HUES6 (cell line): ENCODE measurements around the gene EXOC7.

ENCODE experiments used
- H3K27ac ChIP-seq: 2 replicates; pipeline ENCODE4 v1.7.0; 2013; ENCODE audit warnings: low read depth, mild to moderate bottlenecking, low read length, inconsistent platforms
- H3K27me3 ChIP-seq: 2 replicates; pipeline ENCODE4 v1.6.1; 2013; ENCODE audit warnings: low read length; ENCODE audit not compliant: control insufficient read depth, insufficient read depth
- H3K36me3 ChIP-seq: 2 replicates; pipeline ENCODE4 v1.6.1; 2013; ENCODE audit warnings: low read length; ENCODE audit not compliant: control insufficient read depth, insufficient read depth
- H3K4me1 ChIP-seq: 2 replicates; pipeline ENCODE4 v1.6.1; 2013; ENCODE audit warnings: low read length; ENCODE audit not compliant: control insufficient read depth, insufficient read depth
- H3K4me3 ChIP-seq: 2 replicates; pipeline ENCODE4 v1.5.1; 2013; ENCODE audit warnings: low read depth, low read length
- H3K9ac ChIP-seq: one replicate; pipeline ENCODE4 v1.6.1; 2013; ENCODE audit warnings: mild to moderate bottlenecking, low read length
- H3K9me3 ChIP-seq: 2 replicates; pipeline ENCODE4 v1.6.1; 2013; ENCODE audit warnings: low read depth, low read length; ENCODE audit not compliant: control insufficient read depth, insufficient read depth

Gene EXOC7

DNA sequence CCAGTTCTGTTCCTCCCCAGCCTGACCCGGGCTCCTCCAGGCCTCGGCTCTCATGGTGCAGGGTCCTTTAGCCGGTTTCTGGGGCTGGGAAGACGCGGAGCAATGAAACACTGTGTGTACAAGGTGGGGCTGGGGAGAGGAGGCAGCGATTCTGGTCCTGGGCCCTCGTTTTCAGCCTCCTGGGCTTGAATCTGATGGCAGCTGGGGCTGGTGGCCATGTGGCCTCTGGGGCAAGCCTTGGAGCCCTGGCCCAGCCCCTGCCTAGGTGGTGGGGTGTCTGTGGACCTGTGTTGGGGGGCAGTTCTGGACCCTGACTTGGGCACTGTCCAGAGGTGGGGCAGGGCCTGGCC lies 33.4 kb upstream of the EXOC7 start:
- Histone ChIP-seq H3K9me3 (no peaks in the 10 kb centered on the region), H3K36me3 (no peaks in the 10 kb centered on the region), H3K27ac (no peak overlapping the region), H3K9ac (no peak overlapping the region), H3K4me3 (peak overlapping the region; percentile 8; the same call in 1 of the 2 replicates), H3K27me3 (peaks cover 97% of the 10 kb centered on the region), H3K4me1 (peaks cover 74% of the 10 kb centered on the region)

DNA sequence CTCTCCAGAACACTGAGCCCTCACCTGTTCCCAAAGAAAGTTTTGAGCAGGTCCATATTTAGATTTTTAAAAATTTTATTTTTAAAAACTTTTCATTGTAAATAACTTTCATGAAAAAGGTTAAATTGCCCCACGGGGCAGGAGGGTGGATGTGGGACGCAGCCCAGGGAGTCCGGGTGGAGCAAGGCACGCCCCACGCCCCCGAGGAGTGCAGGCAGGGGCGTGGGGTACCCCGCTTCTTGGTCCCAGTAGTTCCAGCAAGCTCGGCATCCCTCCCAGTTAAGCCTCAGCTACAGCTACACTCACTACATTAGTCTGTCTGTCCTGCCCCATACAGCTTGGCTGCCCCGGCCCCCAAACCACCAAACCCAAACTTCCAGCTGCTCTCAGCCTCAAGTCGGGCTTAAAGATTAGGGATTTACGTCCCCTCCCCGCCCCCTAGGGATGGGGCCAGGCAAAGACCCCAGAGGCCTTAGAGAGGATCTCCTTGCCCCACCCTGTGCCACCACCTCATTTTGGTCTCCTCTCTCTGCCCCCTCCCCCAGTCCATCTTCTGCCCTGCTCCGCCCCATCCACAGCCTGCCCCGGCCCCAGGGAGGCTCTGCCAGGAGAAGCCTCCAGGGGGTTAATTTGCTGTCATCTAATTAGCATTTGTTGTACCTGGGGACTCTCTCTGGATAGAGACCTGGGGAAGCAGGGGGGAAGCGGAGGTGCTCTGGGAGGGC lies 32.9 kb upstream of the EXOC7 start:
- peaks cover 97% of the 10 kb centered on the region for H3K27me3 ChIP-seq
- peaks cover 74% of the 10 kb centered on the region for H3K4me1 ChIP-seq
- H3K27ac ChIP-seq: no peak overlapping the region
- H3K9ac ChIP-seq: no peak overlapping the region
- H3K9me3 ChIP-seq: no peaks in the 10 kb centered on the region
- no peaks in the 10 kb centered on the region for H3K36me3 ChIP-seq
- H3K4me3 ChIP-seq: peak overlapping the region; percentile 50

DNA sequence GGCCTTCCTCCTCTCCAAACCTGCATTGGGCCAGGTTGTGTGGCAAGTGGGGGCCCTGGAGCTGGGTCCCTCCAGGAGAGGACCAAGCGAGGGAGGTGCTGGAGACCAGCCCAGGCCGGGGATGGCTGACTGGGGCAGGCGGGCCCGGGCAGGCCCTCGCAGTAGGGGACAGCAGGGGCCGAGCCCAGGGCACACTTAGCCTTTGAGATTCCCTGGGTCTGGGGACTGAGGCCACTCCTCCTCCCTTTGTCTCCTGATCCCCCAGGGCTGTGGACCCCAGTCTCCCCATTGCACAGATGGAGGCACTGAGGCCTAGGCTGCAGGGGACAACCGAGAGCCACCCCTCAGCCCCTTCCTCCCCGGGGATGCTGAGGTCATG lies 32.2 kb upstream of the EXOC7 start:
- H3K27me3 ChIP-seq: peaks cover 98% of the 10 kb centered on the region
- H3K9me3 ChIP-seq: no peaks in the 10 kb centered on the region
- H3K27ac ChIP-seq: no peak overlapping the region
- H3K36me3 ChIP-seq: no peaks in the 10 kb centered on the region
- H3K9ac ChIP-seq: peak overlapping the region; percentile 50
- peaks cover 80% of the 10 kb centered on the region for H3K4me1 ChIP-seq
- peak overlapping the region; percentile 50 for H3K4me3 ChIP-seq

DNA sequence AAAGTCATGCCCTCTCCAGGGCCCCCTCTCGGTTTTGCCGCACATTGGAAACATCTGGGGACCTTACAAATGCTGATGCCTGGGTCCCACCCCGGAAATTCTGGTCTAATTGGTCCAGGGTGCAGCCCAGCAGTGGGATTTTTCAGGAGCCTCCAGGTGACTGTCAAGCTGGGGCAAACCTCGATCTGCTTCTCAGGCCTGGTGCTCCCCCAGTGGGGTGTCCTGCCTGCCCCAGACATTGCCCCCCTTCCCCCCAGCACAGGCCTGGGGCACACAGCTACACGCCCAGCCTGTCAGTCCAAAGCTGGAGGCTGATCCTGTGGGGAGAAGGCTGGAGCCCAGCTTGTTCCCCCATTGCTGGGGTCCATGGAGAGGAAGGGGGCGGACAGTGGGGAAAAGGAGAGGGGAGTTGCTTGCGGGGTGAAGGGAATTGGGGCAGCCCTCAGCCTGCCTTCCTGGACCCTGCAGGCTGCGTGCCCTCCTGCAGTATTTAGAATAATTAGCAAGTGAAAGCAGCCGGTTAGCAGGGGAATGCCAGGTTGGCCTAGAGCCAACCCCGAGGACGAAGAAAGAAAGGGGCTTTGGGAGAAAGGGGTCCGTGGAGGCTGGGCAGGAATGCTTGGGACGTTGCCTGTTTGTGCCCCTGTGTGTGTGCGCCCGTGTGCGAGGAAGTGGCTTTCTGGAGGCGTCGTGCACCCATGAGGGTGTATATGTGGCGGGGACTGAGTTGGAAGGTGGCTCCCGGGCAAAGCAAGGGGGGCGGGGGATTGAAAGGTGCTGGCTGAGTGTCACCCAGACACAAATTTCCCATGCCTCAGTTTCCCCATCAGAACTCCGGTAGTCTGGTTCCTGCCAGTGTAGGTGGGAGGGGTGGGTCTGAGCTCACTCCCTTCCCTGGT lies 31.6 kb upstream of the EXOC7 start:
- H3K4me1 ChIP-seq: peaks cover 86% of the 10 kb centered on the region
- H3K27ac ChIP-seq: 0 out of 2 replicates have a peak overlapping the region, but pooled peaks have one; percentile 42
- peaks cover 98% of the 10 kb centered on the region for H3K27me3 ChIP-seq
- H3K36me3 ChIP-seq: no peaks in the 10 kb centered on the region
- H3K9ac ChIP-seq: peak overlapping the region; percentile 50
- H3K4me3 ChIP-seq: peak overlapping the region; percentile 50
- no peaks in the 10 kb centered on the region for H3K9me3 ChIP-seq

DNA sequence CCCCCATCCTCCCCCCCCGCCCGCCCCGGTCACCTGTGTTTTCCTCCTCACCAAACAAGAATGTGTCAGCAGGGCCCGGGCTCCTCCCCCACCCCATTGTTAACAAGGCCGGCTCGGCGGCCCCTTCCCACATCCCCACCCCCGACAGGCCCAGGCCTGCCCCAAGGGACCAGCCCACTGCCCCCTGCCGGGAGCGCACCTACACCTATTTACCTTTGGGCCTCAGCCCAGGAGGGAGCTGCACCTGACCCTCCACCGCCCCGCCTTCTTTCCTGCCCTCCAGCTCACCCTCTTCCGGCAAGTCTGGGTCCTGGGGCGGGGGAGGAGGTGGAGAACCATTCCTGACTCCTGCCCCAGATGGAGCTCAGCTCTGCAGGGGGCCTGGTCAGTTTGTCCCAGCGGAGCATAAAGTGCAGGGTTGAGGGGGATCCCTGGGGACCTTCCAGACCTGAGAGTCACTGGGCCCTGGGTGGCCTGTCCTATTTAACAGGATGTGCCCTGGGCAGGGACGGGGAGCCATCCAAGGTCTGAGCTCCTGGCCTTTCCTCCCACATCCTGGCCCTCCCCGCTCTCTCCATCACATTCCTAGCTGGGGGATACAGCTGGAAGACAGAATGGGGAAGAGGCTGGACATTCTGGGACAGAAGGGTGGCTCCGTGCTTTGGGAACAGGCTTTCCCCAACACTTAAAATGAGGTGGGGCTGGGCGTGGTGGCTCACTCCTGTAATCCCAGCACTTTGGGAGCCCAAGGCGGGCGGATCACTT lies 29.2 kb upstream of the EXOC7 start:
- Histone ChIP-seq H3K9me3 (no peaks in the 10 kb centered on the region), H3K4me3 (peak overlapping the region; percentile 50), H3K27ac (no peak overlapping the region), H3K27me3 (peaks cover 80% of the 10 kb centered on the region), H3K4me1 (peaks cover 65% of the 10 kb centered on the region), H3K9ac (peak overlapping the region; percentile 42), H3K36me3 (no peaks in the 10 kb centered on the region)

DNA sequence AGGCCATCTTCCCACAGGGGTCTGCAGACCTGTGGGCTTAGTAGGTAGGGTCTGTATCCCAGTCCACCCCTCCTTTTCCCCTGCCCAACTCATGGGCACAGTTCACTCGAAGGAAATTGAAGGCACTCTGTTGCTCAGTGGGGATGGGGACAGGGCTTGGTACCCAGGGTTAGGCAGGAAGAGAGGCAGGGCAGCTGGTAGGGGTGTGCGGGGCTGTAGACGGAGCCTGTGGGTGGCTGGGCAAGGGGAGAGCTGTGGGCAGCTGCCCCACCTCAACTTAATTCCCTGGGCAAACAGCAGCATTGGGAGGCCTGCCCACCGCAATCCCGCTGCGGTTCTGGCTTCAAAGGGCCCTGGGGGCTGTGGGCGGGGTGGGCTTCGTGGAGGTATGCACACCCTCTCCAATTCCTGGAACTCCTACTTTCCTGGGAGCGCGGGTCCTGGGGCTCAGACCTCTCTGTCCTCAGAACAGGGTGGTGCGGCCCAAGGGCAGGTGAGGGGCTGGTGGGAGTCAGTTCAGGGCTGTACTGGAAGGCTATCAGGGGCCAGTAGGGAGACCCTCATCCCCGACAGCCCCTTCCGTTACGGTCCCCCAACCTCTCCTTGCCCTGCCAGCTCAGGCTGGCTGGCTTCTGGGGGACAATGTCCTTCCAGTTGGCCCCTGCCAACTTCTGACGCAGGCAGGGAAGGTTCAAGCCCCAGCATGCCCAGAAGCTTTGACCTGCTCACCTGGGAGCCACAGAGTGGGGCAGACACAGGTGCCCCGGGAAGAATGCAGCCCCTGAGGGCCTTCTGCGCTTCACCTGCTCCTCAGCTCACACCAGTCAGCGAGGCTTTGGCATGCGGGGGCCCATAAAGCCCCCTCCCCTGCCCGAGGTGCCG lies 28.3 kb upstream of the EXOC7 start:
- Histone ChIP-seq H3K27me3 (peaks cover 75% of the 10 kb centered on the region), H3K9me3 (no peaks in the 10 kb centered on the region), H3K36me3 (no peaks in the 10 kb centered on the region), H3K27ac (no peak overlapping the region), H3K4me1 (peaks cover 58% of the 10 kb centered on the region), H3K9ac (peak overlapping the region; percentile 44), H3K4me3 (peak overlapping the region; percentile 37)

DNA sequence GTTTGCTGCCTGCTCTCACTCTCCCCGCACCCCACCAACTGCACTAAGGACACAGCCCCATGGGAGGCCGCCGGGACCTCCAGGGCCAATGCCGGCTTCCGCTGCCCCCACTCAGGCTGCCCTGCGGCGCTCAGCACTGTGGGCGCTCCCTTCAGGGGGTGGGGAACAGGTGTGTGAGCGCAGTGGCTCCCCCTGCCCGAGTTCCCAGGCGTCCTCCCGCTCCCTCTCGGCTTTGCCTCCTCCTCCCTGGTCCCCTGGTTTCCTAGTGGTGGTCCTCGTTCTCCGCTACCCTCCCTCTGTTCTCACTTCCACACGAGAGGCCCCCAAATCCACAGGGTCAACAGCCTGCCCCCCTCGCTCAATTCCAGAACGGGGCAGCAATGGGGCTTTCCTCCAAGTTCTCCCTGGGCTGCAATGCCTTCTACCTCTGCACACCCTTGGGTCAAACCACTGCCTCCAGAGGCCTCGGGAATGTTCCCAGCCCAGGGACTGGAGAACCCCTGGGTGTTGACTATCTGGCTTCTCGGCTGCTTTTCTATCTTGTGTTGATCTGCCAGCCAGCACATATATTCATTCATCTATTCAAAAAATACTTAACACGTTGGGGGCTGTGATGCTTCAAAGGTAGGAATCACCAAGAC lies 27.6 kb upstream of the EXOC7 start:
- peak overlapping the region; percentile 11 for H3K4me3 ChIP-seq
- H3K36me3 ChIP-seq: no peaks in the 10 kb centered on the region
- H3K9me3 ChIP-seq: no peaks in the 10 kb centered on the region
- H3K9ac ChIP-seq: no peak overlapping the region
- no peak overlapping the region for H3K27ac ChIP-seq
- peaks cover 51% of the 10 kb centered on the region for H3K4me1 ChIP-seq
- H3K27me3 ChIP-seq: peaks cover 70% of the 10 kb centered on the region

DNA sequence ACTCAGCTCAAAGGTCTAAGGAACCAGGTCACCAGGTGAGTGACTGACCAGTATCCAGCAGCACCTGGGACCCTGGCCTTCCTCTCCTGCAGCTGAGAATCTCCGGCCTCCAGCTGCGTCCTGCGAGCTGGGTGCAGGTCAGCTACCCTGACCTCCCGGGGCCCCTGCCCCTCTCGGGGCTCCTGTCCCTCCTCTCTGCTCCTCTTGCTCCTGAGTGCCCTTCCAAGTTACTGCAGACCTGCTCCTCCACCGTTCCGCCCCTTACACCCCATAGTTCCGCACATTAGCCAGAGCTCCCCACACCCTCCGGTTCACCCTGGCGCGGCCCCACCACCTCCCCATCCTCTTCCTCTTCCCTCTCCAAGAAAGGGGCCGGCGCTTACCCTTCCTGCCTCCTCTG lies 26.9 kb upstream of the EXOC7 start:
- Histone ChIP-seq H3K36me3 (no peaks in the 10 kb centered on the region), H3K4me1 (peaks cover 44% of the 10 kb centered on the region), H3K27me3 (peaks cover 64% of the 10 kb centered on the region)

DNA sequence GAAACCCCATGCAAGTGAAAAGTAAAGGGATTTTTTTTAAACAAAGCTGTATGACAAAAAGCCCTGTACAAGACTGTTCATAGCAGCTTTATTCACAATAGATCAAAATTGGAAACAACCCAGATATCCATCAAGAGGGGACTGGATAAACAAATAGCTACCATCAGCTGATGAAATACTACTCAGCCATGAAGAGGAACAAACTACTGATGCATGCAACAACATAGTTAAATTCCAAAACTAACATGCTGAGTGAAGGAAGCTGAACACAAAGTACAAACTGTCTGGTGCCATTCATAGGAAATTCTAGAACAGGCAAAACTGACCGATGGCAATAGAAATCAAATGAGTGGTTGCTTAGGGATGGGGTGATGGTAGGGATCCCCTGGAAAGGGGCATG lies 22.3 kb upstream of the EXOC7 start:
- H3K9ac ChIP-seq: no peak overlapping the region
- H3K9me3 ChIP-seq: no peaks in the 10 kb centered on the region
- peaks cover 20% of the 10 kb centered on the region for H3K4me1 ChIP-seq

More for the DNA sequence above, 26.9 kb upstream of the EXOC7 start:
- Histone ChIP-seq H3K4me3 (no peak overlapping the region), H3K9me3 (no peaks in the 10 kb centered on the region), H3K27ac (no peak overlapping the region), H3K9ac (no peak overlapping the region)

DNA sequence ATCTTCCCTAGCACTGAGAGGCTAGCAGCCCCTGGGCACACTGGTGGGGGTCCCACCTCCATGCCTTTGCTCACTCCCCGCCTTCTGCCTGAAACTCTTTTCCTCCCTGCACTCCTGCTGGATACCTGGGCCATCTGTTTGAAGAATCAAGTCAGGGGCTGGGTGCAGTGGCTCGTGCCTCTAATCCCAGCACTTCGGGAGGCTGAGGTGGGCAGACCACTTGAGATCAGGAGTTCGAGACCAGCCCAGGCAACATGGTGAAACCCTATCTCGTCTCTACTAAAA lies 21.7 kb upstream of the EXOC7 start:
- H3K27ac ChIP-seq: no peak overlapping the region
- no peak overlapping the region for H3K4me3 ChIP-seq
- H3K9ac ChIP-seq: no peak overlapping the region
- H3K36me3 ChIP-seq: no peaks in the 10 kb centered on the region
- peaks cover 20% of the 10 kb centered on the region for H3K4me1 ChIP-seq
- peaks cover 38% of the 10 kb centered on the region for H3K27me3 ChIP-seq
- H3K9me3 ChIP-seq: no peaks in the 10 kb centered on the region

More for the DNA sequence above, 22.3 kb upstream of the EXOC7 start:
- no peak overlapping the region for H3K4me3 ChIP-seq
- H3K27ac ChIP-seq: no peak overlapping the region
- H3K27me3 ChIP-seq: peaks cover 44% of the 10 kb centered on the region
- H3K36me3 ChIP-seq: no peaks in the 10 kb centered on the region
